Medulla oblongata (tissue), 1 donor: ENCODE data around the gene SYT8.
A peak's percentile ranks its signal among the peaks of the same experiment; 100 is the strongest.
"Not testable (repeated sequence)": the region's sequence is repeated elsewhere in the genome, so short reads cannot be mapped to it uniquely, and the experiment has no call there.

Experiments
- DNase-seq: peaks from one replicate; pipeline ENCODE4 v3.0.0-alpha.2; 2015; ENCODE audit errors: extremely low spot score

Gene SYT8, protein sequence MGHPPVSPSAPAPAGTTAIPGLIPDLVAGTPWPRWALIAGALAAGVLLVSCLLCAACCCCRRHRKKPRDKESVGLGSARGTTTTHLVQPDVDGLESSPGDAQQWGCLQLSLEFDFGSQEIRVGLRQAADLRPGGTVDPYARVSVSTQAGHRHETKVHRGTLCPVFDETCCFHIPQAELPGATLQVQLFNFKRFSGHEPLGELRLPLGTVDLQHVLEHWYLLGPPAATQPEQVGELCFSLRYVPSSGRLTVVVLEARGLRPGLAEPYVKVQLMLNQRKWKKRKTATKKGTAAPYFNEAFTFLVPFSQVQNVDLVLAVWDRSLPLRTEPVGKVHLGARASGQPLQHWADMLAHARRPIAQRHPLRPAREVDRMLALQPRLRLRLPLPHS

GRCh38 chr11:1834779-1835670, at the start of gene SYT8:
SYT8 (plus strand) TSS chr11:1834990; CDS start chr11:1835106, 116 bp downstream.
- DNase-seq, result no peak

- DNase-seq, result peak; percentile 38
Observed at GRCh38 chr11:1785749-1786413, 48.9 kb upstream of the SYT8 start.

DNA sequence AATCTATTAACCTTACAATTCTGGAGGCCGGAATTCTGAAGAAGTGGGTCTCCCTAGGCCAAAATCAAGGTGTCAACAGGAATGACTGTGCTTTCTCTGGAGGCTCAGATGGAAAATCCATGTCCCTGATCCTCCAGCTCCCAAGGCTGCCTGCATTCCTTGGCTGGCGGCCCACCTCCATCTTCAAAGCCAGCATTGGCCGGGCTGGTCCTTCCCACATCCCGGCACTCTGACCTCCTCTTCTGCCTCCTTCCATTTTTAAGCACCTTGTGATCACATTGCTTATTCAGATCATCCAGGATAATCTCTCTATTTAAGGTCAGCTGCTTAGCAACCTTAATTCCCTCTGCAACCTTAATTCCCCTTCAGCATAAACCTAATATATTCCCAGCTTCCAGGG, 48.3 kb upstream of the SYT8 start:
- DNase-seq, result no peak

DNA sequence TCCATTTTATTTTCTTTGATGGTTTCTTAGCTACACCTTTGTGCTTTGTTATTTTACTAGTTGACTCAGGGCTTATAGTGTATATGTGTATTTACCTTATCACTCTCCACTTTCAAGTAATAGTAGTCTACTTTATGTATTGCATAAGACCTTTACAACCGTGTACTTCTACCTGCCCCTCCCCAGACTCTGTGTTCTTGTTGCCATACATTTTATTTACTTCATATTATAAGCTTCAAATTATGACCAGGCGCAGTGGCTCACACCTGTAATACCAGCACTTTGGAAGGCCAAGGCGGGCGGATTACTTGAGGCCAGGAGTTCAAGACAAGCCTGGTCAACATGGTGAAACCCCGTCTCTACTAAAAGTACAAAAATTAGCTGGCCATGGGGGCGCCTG, 42.9 kb upstream of the SYT8 start:
- DNase-seq, result no peak

DNA sequence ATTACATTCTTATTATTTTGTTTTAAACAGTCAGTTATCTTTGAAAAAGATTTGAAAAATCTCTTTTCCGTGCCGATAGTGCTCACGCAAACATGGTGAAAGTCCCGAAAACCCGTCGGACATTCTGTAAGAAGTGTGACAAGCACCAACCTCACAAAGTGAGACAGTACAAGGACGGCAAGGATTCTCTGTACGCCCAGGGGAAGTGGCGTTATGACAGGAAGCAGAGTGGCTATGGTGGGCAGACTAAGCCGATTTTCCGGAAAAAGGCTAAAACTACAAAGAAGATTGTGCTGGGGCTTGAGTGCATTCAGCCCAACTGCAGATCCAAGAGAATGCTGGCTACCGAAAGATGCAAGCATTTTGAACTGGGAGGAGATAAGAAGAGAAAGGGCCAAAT, 42.3 kb upstream of the SYT8 start:
- no peak for DNase-seq

DNA sequence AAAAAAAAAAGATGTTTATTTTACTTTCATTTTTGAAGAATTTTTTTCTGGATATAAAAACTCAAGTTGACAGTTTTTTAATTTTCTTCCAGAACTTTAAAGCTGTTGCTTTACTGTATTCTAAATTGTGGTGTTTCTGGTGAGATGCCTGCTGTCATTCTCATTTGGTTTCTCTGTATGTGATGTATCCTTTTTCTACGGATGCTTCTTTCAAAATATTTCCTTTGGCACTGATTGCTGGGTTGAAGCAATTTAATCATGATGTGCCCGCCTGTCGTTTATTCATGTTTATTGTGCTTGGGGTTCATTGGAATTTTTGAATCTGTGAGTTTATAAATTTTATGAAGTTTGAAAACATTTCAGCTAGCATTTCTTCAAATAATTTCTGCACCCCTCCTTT, 41.7 kb upstream of the SYT8 start:
- DNase-seq, result no peak

- DNase-seq, result no peak
Observed at GRCh38 chr11:1796413-1797011, 38.3 kb upstream of the SYT8 start.

DNA sequence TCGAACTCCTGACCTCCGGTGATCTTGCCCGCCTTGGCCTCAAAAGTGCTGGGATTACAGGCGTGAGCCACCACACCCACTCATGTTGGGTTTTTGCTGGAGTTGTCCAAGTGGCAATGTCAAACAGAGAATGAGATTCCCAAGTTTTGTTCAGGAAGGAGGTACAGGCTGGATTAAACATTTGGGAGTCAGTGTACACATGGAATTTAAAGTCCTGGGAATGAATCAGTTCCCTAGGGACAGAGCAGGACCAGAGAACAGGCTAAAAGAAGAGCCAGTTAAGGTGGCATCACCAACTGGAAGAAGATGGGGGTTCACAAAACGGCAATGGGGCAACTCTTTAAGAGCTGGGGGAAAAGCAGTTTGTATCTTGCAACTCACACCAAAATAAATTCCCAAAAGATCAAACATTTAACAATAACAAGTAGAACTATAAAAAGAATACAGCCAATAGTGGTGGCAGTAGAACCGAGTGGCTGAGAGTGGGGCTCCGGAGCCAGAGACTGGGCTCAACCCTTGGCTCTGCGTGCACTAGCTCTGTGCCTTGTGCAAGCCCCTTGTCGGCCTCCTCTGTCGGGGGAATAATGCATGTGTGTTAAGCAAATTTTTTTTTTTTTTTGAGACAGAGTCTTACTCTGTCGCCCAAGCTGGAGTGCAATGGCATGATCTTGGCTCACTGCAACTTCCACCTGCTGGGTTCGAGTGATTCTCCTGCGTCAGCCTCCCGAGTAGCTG, 37.2 kb upstream of the SYT8 start:
- DNase-seq, result no peak

DNA sequence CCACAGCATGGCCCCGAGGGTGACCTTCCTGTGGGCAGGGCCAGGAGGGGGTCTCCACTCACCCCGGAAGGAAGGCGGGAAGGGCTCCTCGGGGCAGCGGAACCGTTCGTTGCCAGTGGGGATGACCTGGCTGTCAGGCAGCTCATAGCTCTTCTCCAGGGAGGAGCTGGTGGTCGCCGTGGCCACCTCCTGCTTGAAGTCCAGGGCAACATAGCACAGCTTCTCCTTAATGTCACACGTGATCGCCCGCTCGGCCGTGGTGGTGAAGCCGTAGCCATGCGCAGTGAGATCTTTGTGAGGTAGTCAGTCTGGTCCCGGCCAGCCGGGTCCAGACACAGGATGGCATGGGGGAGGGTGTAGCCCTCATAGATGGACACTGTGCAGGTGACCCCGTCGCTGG, 31.5 kb upstream of the SYT8 start:
- no peak for DNase-seq

DNA sequence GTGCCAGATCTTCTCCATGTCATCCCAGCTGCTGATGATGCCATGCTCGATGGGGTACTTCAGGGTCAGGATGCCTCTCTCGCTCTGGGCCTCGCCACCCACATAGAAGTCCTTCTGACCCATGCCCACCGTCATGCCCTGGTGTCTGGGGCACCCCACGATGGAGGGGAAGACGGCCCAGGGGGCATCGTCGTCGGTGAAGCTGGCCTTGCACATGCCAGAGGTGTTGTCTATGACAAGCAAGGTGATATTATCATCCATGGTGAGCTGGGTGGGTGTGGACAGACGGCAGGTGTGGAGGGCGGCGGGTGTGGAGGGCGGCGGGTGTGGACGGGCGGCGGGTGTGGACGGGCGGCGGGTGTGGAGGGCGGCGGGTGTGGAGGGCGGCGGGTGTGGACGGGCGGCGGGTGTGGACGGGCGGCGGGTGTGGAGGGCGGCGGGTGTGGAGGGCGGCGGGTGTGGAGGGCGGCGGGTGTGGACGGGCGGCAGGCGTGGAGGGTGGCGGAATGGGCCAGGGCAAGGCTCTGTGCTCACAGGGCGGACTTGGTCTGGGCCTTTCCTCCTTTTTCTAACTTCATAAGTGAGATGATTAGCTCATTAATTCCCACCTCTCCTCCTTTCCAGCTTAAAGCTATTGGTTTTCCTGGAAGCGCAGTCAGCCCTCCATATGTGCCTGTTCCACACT, 30.8 kb upstream of the SYT8 start:
- DNase-seq, result not testable (repeated sequence)

- DNase-seq, result no peak
Observed at GRCh38 chr11:1805525-1805924, 29.3 kb upstream of the SYT8 start.

DNA sequence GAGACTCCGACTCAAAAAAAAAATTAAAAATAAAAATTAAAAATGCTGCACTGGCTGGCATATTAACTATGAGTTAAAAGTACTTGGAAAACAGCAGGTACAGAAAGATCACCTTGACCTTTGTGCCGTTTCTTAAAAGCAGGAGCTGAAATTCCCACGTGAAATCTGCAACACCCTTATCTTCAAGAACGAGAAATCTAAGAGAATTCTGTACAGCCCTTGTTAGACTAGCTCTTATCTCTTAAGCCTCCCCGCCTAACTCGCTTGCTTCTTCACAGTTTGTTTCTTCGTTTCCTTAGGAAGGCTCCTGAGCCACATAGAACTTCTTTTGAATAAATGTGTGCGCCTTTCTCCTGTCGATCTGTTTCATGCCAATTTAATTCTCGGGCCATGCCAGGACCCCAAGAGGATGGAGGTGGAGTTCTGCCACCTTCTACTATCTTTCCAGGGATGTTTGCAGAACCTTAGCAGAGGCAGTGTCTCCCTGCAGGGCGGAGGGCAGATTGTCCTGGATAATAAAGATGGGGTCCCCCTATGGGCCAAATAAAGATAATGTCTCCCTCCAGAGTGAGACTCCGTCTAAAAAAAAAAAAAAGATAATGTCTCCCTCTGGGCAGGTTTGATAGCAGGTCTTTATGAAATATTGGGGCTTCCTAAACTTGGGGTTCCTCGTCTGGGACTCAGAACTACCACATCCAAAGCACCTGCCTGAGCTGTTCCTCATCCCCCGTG, 27.4 kb upstream of the SYT8 start:
- no peak for DNase-seq

DNA sequence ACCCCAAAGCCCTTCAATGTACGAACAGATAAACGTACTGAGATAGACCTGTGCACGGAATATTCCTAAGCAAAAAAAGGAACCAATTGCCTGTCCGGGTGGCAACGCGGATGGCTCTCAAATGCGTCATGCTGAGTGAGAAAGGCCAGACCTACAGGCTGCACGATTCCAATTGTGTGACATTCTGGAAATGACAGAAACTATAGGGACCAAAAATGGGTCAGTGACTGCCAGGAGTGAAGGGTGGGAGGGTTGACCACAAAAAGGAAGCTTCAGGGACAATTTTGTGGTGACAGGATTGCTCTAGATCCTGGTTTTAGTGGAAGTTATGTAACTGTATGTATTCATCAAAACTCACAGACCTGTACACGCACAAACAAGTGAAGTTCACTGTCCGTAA, 24.0 kb upstream of the SYT8 start:
- DNase-seq, result no peak

DNA sequence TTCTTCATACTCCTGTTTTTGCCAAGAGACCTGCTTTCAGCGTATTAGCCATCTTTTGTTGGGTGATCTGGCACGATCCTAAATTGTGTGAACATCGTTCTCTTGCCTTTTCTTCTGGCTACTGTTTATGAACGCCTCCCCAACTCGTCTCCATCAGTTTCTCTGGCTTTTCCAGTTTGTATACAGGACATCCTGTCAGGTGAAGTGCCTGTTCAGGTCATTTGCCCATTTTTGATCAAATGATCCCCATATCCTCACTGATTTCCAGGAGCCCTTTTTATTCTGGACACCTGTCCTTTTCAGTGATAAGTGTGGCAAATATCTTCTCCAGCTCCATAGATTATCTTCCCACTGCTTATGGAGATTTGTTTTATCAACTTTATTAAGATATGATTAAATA, 22.5 kb upstream of the SYT8 start:
- no peak for DNase-seq

DNA sequence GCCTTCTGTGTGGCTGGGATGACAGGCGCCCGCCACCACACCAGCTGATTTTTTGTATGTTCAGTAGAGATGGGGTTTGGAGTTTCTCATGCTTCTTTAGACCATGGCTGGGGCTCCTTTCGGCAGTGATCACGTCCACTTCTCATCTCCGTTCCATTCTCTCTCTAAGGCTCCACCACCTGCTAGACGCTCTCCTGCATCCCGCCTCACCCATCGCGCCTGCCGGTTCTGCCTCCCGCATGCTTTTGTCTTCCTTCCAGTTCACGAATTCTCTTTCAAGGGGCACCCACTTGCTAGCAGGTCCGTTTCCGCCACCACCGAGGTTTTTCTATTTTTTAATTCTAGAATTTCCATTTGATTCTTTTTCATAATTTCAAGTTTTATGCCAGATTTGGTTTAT, 22.0 kb upstream of the SYT8 start:
- no peak for DNase-seq

DNA sequence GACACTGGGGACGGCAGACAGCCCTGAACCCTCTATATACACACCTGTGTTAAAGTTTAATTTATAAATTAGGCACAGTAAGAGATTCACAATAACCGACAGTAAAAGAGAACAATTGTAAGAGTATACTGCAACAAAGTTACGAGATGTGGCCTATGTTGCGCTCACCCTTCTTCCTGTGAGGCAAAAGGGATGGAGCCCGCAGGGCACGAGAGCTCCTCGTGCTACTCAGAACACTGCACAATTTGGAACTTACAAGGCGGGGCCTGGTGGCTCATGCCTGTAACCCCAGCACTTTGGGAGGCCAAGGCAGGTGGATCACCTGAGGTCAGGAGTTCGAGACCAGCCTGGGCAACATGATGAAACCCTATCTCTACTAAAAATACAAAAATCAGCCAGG, 21.4 kb upstream of the SYT8 start:
- DNase-seq, result not testable (repeated sequence)

GRCh38 chr11:1814691-1815090, 20.1 kb upstream of the SYT8 start:
- DNase-seq, result no peak

DNA sequence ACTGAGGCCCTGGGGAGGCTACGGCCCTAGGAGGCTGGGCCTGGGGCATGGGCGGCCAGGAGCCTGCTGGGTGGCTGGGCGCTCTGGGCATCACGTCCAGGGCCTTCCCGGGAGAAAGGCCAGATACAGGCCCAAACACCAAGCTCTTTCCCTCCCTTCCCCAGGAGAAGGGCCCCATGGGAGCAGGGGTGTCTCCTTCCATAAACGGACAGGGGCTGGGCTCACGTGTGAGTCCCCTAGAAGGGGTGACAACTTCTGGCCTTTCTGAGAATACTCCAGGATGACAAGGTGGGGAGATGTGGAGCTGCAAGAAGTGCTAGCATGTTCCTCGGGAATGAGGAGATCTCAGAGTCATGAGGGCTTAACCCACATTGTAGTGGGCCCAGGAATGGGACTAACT, 19.5 kb upstream of the SYT8 start:
- DNase-seq, result no peak

- no peak for DNase-seq
Observed at GRCh38 chr11:1815751-1816150, 19.0 kb upstream of the SYT8 start.

DNA sequence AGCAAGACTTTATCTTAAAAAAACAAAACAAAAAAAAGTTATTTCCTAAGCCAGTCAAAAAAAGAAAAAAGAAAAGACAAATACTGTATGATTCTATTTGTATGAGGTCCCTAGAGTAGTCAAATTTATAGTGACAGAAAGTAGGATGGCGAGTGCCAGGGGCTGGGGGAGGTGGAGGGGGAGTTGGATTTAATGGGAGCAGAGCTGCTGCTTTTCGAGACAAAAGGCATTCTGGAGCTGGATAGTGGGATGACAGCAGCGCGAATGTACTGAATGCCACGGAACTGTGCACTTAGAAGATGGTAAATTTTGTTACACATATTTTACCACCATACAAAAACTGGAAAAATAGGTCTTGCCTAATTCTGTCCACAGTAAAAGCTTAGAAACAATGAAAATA, 17.8 kb upstream of the SYT8 start:
- DNase-seq, result no peak
